ENCODE results near the gene NT5DC4. TPM values are rescaled to one million over a fixed set of nuclear protein-coding genes. Genes with fewer than 3 reads are reported as not detected.

Gene NT5DC4
- total RNA-seq, 1 experiment from 2014 or later, result not detected

- DNase-seq (ENCODE audit: low read depth, low spot score) (no peak), ATAC-seq (no peak)
- no peaks in the 10 kb centered on the region for H3K27me3 ChIP-seq (ENCODE audit: control insufficient read depth, insufficient read depth, low read length)
- in situ Hi-C loops (cut with HindIII; ENCODE audit: low pct_unique_long_range_greater_than_20kb, low sequenced_read_pairs) (no loop called here), intact Hi-C loops (cut with micrococcal nuclease; ENCODE audit: unreplicated experiment) (no loop called here)
- ChIA-PET CTCF (no interaction called here), POLR2A (no interaction called here)
- H3K36me3 ChIP-seq (ENCODE audit: control insufficient read depth, insufficient read depth, low read length), result peaks cover 46% of the 10 kb centered on the region
- no peaks in the 10 kb centered on the region; the same call in 1 of the 2 replicates for H3K4me1 ChIP-seq (ENCODE audit: control insufficient read depth, insufficient read depth, low read length)
- TF ChIP-seq SIN3A (IDR thresholded peaks at IDR 0.05; ENCODE audit: borderline replicate concordance, insufficient read depth, low read depth, low read length) (no peak), TCF7L2 (IDR thresholded peaks at IDR 0.05; ENCODE audit: low read depth, low read length) (no peak), POLR2AphosphoS5 (IDR thresholded peaks at IDR 0.05; ENCODE audit: low read depth, low read length) (no peak)
- TF ChIP-seq, protein P1, sequence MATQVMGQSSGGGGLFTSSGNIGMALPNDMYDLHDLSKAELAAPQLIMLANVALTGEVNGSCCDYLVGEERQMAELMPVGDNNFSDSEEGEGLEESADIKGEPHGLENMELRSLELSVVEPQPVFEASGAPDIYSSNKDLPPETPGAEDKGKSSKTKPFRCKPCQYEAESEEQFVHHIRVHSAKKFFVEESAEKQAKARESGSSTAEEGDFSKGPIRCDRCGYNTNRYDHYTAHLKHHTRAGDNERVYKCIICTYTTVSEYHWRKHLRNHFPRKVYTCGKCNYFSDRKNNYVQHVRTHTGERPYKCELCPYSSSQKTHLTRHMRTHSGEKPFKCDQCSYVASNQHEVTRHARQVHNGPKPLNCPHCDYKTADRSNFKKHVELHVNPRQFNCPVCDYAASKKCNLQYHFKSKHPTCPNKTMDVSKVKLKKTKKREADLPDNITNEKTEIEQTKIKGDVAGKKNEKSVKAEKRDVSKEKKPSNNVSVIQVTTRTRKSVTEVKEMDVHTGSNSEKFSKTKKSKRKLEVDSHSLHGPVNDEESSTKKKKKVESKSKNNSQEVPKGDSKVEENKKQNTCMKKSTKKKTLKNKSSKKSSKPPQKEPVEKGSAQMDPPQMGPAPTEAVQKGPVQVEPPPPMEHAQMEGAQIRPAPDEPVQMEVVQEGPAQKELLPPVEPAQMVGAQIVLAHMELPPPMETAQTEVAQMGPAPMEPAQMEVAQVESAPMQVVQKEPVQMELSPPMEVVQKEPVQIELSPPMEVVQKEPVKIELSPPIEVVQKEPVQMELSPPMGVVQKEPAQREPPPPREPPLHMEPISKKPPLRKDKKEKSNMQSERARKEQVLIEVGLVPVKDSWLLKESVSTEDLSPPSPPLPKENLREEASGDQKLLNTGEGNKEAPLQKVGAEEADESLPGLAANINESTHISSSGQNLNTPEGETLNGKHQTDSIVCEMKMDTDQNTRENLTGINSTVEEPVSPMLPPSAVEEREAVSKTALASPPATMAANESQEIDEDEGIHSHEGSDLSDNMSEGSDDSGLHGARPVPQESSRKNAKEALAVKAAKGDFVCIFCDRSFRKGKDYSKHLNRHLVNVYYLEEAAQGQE (IDR thresholded peaks at IDR 0.05; ENCODE audit: insufficient read depth in 1 of 2, low read depth in 2 of 2, low read length in 1 of 2), result no peak
- TF ChIP-seq, protein P2, sequence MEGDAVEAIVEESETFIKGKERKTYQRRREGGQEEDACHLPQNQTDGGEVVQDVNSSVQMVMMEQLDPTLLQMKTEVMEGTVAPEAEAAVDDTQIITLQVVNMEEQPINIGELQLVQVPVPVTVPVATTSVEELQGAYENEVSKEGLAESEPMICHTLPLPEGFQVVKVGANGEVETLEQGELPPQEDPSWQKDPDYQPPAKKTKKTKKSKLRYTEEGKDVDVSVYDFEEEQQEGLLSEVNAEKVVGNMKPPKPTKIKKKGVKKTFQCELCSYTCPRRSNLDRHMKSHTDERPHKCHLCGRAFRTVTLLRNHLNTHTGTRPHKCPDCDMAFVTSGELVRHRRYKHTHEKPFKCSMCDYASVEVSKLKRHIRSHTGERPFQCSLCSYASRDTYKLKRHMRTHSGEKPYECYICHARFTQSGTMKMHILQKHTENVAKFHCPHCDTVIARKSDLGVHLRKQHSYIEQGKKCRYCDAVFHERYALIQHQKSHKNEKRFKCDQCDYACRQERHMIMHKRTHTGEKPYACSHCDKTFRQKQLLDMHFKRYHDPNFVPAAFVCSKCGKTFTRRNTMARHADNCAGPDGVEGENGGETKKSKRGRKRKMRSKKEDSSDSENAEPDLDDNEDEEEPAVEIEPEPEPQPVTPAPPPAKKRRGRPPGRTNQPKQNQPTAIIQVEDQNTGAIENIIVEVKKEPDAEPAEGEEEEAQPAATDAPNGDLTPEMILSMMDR (IDR thresholded peaks at IDR 0.05), result 0 out of 2 replicates have a peak, but pooled peaks have one; percentile 7
- no TSS peak for BruUV-seq (replicated peaks)
- no peak overlapping the region for H3K4me3 ChIP-seq (ENCODE audit: low read depth in 2 of 2, low read length in 2 of 2)
- H3K27ac ChIP-seq (ENCODE audit: low read length), result no peak overlapping the region
- H3K9me3 ChIP-seq (ENCODE audit: control insufficient read depth, insufficient read depth, low read depth, low read length), result no peaks in the 10 kb centered on the region
These were observed 33.7 kb downstream of the NT5DC4 start for GRCh38 chr2:112754564-112754963.

GRCh38 chr2:112755444-112755843 lies 34.6 kb downstream of the NT5DC4 start:
- POLR2A ChIA-PET, result interaction anchor here (0.6 kb wide), 4 partner anchors 17 to 786 kb away, joined by 3 to 4 read pairs (median 4); no protein-coding TSS in a partner anchor
- peaks cover 54% of the 10 kb centered on the region for H3K36me3 ChIP-seq (ENCODE audit: control insufficient read depth, insufficient read depth, low read length)
- no peaks in the 10 kb centered on the region for H3K27me3 ChIP-seq (ENCODE audit: control insufficient read depth, insufficient read depth, low read length)
- no peak for DNase-seq (ENCODE audit: low read depth, low spot score)
- H3K27ac ChIP-seq (ENCODE audit: low read length), result no peak overlapping the region
- H3K9me3 ChIP-seq (ENCODE audit: control insufficient read depth, insufficient read depth, low read depth, low read length), result no peaks in the 10 kb centered on the region
- TF ChIP-seq TCF7L2 (IDR thresholded peaks at IDR 0.05; ENCODE audit: low read depth, low read length) (no peak), SIN3A (IDR thresholded peaks at IDR 0.05; ENCODE audit: borderline replicate concordance, insufficient read depth, low read depth, low read length) (no peak), POLR2AphosphoS5 (IDR thresholded peaks at IDR 0.05; ENCODE audit: low read depth, low read length) (no peak)
- TF ChIP-seq, protein P2 (IDR thresholded peaks at IDR 0.05), result no peak
- TF ChIP-seq, protein P1 (IDR thresholded peaks at IDR 0.05; ENCODE audit: insufficient read depth in 1 of 2, low read depth in 2 of 2, low read length in 1 of 2), result no peak
- no peak overlapping the region for H3K4me3 ChIP-seq (ENCODE audit: low read depth in 2 of 2, low read length in 2 of 2)
- CTCF ChIA-PET, result no interaction called here
- in situ Hi-C loops (cut with HindIII; ENCODE audit: low pct_unique_long_range_greater_than_20kb, low sequenced_read_pairs), result no loop called here
- intact Hi-C loops (cut with micrococcal nuclease; ENCODE audit: unreplicated experiment), result no loop called here
- H3K4me1 ChIP-seq (ENCODE audit: control insufficient read depth, insufficient read depth, low read length), result no peaks in the 10 kb centered on the region; the same call in 1 of the 2 replicates
- no peak for ATAC-seq
- BruUV-seq (replicated peaks), result no TSS peak

All from Panc1 (cell line).